Measurements from ENCODE around the gene NOSIP. TPM values are rescaled to one million over a fixed set of nuclear protein-coding genes. Genes with fewer than 3 reads are reported as not detected.

NOSIP gene
- total RNA-seq, 1 donor from 2014 or later = 28.4 TPM

DNA sequence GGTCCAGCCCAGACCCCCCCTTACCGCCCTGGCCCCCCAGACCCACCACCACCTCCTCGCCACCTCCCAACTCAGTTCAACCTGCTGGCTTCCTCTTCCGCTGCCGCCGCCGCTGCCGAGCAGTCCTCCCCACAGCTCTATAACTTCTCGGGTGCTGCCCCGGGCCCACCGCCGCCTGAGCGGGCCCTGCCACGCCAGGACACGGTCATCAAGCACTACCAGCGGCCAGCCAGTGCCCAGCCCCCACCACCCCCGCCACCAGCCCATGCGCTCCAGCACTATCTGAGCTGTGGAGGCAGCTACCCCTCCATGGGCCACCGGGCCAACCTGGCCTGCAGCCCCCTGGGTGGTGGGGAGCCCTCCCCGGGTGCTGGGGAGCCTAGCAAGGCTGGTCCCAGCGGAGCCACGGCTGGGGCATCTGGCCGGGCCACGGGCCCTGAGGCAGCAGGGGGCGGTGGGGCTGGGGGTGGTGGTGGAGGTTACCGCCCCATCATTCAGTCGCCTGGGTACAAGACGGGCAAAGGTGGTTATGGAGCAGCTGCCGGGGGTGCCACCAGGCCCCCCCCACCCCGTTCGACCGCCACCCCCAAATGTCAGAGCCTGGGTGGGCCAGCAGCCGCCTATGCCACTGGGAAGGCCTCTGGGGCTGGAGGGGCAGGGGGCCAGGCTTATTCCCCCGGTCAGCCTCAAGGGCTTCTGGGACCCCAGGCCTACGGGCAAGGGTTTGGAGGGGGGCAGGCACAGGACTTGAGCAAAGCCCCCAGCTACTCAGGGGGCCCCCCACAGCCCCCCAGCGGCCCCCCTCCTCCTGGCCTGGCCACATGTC is 14.8 kb upstream of the NOSIP start:
- no peak for DNase-seq

DNA sequence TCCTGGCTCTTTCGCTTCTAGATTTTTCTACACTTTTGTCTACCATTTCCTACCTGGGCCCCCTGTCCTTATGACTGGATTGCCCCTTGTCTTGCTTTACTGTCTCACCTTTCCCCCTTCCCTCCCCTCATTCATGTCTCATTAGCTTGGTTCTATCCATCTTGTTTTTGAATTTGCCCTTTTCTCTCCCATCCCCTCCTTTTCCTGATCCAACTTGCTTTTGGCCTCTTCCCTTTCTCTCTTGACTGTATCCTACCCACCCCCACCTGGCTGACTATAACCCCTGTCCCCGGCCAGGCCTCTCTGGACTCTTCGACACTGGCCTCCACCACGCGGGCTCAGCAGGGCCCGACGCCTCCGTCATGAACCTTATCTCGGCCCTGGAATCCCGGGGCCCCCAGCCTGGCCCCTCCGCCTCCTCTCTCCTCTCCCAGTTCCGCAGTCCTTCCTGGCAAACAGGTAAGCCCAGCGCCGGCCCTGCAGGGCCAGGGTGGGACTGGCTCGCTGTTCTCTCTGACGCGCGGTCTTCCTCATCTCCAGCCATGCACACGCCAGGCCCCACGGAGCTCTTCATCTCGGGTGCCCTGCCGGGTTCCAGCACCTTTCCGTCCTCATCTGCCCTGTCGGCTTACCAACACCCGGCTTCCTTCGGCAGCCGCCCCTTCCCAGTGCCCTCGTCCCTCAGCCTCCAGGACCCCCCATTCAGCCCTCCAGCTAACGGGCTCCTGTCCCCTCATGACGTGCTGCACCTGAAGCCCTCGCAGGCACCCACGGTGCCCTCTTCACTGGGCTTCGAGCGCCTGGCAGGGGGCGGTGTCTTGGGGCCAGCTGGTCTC is 14.0 kb upstream of the NOSIP start:
- DNase-seq = no peak

DNA sequence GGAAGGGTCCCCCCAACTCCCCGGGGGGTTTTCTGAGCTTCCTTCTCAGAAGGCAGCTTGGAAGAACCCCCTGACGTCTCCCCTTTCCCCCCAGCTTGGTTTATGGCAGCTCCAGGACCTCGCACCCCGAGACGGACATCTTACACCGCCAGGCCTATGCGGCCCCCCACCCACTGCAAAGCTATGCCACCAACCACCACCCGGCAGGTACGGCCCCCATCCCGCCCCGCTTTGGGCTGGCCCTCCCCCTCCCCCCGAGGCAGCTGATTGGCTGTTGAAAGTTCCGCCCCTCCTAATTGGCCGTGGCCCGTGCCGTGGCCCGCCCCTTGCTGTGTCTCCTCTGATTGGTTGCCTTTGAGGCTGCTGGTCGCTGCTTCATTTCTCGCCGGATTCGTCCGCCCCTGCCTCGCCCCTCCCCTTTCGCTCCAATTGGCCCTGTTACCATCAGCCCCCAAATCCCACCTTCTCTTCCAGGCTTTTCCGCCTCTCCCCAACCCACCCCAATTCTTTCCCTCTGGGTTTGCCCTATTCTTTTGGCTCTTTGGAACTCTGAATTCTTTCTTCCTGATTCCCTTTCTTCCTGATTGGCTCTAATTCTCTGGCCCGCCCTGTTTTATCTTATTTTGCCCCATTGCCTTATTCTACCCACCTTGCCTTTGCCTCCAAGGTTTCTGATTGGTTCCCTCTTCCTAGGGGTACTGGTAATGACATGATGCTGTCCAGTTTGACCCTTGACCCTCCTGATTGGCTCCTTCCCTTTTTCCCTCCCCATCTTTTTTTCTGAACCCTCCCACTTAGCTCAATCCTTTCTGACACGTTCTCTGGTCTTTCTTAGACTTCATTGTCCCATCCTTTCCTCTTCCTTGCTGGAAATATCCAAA is 13.1 kb upstream of the NOSIP start:
- DNase-seq = peak; percentile 86

DNA sequence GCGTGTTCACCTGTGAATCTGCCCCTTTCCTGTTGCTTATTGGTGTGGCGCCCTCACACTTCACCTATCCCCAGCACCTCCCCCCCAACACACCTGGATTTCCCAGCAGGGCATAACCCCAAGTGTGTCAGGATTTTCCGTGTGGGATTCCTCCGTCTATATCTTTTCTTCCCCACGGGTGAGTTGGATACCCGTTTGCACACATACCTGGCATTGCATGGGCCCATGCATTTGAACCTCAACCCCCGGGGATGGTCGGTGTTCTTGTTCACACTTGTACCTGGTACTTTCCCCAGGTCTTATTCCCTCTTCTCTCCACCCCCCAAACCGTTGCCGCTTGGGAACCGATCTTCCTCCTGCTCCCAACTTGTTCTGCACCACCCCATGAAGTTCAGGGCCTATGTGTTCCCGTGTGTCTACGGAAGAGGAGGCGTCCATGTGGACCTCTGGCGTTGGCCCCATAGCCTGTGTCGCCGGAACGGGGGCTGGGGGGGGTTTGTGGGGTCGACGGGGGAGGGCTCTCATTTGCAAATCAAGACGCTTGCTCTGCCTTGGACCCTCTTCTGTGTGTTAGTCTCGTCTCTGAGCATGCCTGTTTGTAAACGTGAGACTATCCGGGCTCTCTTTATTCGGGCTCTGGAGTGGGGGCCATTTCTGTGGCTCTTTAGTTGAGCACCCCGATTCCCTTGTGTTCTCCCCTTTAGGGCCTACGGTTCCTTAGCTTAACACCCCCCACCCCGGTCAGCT is 12.3 kb upstream of the NOSIP start:
- DNase-seq = no peak

DNA sequence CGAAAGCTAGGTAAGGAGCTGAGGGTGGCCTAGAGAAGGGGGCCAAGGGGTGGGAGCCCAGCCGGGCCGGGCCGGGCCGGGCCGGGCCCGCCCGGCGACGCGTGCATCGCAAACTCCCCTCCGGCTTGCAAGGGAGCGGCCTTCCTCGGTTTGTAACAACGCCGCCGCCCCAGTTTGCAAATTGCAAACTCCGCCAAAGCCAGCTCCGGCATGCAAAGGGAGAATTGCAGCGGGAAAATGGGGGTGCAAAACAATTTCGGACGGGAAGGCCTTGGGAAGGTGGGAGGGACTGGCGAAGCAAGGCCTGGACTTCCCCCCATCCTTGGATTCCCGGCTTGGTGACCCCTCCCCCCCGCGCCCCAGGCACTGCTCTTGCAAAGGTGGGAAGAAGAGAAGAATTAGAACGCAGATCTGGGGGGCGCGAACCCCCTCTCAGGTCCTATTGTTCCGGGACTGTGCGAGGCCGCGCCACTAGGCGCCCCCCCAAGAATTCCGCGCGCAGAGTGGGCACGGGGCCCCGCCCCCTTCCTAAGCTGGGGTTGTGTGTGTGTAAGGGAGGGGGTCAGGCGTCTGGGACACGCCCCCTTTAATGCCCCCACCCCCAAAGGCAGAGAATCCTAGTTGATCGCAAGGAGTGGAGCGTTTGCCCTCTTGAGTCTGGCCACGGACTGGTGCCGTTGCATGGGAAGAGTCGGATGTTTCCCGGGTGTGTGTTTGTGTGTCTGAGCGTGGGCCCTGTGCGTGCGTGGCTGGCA is 11.6 kb upstream of the NOSIP start:
- DNase-seq = peak; percentile 21

DNA sequence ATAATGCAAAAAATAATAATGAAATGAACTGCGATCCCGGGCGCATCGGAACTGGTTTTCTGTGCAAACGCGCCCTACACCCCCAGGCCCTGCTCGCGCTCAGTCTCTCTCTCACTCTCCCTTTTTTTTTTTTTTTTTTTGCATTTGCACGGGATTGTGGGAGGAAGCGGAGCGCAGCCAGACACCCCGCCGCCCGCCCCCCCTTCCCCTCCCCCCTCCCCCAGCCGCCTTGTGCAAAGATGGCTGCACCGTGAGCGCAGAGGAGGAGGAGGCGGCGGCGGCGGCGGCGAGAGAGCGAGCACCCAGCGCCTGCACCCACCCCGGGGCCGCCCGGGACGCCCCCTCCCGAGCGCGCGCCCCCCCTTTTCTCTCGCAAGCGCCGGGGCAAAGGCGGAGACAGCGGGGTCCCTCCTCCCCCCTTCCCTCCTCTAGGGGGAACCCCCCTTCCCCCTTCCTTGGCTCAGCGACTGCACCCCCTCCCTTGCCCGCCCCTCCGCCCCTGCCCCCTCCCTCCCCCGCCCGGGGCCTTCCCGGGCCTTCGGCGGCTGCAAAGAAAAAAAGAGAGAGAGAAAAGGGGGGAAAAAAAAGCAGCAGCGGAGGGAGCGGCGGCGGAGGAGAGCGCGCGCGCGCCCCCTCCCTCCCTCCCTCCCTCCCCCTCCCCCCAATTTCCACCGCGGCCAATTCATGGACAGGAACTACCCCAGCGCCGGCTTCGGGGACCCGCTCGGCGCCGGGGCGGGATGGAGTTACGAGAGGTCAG is 10.8 kb upstream of the NOSIP start, which contains the start of gene PRR12:
Gene PRR12, plus strand, starts transcription at position 212 of the 760 bp plus-strand sequence. Its CDS starts 473 bp downstream, at position 685.
- DNase-seq = peak; percentile 63

DNA sequence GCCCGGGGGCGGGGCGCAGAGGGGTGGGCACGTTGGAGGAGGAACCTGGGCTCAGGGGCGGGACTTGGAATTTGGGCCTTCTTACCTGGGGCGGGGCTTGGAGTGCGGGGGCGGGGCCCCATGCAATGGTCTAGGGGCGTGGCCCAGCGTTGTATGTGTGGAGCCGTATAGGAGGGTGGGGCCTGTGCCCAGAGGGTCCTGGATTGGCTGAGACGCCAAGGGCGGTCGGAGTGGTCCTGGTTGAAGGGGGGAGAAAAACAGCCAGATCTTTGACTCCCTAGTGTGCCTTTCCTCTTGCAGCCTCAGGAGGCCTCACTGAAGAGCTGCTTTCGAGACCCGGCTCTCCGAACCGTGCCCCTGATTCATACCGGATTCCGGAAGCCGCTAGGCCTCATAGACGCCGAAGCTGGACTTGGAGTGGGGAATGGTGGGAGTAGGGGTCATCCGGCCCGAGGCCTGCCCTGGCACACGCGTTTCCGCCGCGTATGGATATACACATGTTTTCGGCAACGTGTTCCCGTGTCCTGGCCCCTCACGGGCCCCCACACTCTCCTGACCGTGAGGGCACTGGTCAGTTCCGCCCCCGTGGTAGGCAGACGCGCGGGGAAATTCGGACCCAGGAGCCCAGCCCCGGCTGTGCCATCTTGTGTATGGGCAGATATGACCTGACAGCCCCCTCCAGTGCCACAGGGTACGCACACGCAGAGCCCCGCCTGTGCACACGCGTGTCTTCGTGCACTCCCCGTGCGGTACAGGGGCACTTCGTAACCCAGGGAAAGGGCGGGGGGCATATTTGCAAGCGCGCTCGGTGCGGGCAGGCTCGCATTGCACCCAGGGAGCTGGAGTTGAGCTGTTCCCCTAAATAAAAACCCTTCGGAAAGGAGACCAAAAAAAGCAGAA is 10.0 kb upstream of the NOSIP start:
- DNase-seq = peak; percentile 94

DNA sequence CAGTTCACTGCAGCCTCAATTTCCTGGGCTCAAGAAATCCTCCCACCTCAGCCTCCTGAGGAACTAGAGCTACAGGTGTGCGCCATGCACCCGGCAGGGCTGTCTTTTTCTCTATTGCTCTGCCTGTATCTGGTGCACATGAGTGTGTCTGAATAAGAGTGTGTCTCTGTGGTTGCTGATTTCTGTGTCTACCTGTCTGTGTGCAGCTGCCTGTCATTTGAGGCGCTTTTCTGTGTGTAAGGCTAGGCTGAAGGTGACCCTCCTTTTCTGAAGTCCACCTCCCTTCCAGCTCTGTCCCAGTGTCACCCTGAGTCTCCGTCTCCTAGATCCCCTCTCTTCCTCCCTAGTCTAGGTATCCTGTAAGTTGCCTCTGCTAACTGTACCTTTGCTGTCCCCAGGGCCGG is 9.1 kb upstream of the NOSIP start:
- no peak for DNase-seq

DNA sequence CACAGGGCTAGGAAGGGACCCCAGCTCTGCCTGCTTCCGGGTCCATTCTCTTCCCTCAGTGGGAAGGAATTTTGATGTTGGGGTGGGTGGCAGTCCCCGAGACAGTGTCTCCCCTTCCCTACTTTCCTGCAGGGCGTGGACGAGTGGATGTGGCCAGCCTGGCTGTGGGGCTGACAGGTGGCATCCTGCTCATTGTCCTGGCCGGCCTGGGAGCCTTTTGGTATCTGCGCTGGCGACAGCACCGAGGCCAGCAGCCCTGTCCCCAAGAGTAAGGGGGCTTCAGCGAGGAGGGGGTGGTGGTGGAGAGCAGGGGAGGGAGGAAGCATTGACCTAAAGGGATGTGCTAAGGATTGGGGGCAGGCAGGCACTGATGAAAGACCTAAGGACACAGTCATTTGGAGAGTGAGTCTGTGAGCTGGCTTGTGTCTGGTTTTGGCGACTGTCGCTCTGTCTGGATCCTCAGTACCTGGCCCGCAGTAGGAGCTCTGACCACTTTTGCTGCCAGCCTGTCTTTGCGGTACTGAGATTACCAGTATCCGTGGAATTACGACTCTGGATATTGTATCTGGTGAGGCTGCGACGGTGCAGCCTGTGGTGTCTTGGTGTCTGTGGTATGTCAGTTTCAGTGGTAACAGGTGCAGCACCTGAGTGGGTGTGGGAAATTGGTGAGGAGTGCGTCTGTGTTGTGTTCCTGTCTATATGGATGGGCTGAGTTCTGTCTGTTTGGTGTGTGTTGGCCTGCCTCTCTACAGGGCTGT is 8.2 kb upstream of the NOSIP start:
- DNase-seq = no peak

DNA sequence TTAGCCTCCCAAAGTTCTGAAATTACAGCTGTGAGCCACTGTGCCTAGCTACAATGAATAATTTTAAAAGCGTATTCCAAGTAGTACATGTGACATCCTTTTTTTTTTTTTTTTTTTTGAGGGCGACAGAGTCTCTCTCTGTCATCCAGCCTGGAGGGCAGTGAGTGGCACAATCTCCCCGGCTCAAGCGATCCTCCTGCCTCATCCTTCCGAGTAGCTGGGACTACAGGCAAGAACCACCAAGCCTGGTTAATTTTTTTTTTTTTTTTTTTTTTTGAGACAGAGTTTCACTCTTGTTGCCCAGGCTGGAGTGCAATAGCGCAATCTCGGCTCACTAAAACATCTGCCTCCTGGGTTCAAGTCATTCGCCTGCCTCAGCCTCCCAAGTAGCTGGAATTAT is 6.9 kb upstream of the NOSIP start:
- no peak for DNase-seq

DNA sequence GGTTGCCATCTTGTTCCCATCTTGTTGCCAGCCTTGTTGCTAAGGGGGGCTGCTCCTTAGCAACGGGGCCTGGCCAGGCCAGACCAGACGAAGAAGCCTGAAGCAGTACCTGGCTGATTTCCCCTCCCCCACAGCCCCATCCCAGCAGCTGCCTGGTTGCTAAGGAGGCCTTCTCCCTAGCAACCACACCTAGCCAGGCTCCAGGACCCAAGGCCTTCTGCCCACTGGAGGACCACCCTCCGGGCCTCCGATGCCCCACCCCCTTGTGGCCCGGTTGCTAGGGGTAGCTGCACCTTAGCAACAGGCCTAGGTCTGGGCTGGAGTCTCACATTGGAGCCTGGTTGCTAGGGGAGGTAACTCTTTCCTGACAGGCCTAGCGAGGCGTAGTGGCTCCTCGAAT is 4.7 kb upstream of the NOSIP start:
- DNase-seq = no peak

DNA sequence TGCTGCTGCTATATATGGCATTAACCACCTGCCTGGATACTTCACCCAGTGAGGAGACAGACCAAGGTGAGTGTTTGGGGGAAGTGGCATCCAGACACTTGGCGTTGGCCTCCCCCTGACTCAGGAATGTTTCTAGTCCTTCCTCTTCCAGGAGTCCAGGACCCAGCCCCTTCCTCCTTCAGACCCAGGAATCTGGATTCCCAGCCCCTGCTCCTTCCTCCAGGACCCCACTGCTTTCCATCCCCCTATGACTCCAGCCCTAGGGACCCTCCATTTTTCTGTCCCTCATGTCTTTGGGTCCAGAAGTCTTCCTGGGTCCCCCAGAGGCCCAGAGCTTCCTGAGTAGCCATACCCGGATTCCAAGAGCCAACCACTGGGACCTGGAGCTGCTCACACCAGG is 2.9 kb upstream of the NOSIP start:
- no peak for DNase-seq

DNA sequence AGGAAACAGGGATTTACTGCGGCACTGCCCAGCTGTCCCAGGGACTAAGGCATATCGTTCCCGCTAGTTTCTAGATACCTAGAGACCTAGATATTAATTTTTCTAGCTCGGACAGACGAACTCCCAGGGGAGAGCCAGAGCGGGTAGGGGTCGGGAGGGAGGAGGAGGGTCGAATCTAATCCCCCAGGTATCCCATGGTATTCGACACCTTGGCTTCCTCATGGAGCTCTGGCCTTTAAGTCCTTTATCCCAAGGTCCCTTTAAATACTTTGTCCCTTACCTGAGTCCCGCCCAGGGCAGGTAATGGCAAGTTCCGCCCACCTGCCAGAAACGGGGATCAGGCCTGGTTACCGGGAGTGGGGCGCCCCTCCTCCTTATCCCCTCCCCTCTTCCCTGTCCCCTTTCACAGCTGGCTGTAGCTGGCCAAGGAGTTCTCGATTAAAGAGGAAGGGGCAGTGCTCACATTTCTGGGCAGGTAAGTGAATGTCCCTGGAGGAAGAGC is 702 bp upstream of the NOSIP start, which contains the start of gene PRRG2:
Gene PRRG2, plus strand, starts transcription at position 310 of the 502 bp plus-strand sequence. CDS start 1,904 bp downstream, outside the sequence.
- no peak for DNase-seq

DNA sequence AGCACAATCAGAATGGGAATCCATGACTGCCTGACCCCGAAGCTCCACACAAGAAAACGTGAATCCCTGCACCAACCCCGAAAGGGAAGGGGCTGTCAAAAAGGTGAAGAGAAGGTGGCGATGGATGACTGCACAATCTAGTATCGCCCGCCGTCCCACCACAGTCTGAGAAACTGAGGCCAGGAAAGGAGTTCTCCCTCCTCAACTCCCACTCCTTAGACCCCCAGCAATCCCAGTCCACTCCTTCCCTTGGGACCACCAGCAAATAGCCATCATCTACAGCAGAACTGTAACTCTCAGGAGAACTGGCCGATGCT is 451 bp downstream of the NOSIP start:
- no peak for DNase-seq

DNA sequence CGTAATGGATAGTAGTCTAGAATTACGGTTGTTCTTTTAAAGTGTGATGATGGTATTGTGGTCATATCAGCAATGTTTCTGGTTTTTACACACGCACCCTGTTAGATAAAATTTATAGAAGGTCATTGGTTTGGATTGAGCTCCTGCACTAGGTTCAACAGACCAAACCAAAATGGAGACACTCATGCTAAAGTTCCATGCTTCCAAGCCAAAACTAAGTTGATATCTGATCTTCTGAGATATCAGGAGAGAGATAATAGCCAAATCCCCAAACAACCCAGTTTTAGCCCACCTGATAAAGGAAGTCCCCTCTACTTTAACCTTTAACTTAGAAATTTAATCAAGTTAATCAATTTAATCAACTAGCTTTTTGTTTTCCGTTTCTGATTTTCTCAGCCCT is 1.2 kb downstream of the NOSIP start:
- DNase-seq = no peak

DNA sequence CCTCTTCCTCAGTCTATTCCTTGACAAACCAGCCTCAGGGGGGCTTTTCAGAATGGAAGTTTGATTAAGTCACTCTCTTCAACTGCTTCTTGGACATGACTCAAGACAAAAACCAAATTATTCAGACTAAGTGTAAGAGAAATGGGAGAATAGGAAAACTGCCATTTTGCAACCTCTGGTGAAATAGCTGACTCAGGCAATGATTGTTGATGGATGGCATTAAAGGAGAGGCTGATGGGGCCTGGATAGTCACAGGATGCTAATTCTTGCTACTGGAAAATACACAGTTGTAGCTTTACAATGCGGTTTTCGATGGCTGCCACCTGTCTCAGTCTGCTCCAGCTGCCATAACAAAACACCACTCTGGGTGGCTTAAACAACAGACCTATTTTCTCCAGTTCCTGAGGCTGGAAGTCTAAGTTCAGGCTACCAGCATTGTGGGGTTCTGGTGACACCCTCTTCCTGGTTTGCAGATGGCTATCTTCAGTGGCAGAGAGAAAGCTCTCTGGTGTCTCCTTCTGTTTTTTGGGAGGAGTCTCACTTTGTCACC is 6.1 kb downstream of the NOSIP start:
- DNase-seq = no peak

DNA sequence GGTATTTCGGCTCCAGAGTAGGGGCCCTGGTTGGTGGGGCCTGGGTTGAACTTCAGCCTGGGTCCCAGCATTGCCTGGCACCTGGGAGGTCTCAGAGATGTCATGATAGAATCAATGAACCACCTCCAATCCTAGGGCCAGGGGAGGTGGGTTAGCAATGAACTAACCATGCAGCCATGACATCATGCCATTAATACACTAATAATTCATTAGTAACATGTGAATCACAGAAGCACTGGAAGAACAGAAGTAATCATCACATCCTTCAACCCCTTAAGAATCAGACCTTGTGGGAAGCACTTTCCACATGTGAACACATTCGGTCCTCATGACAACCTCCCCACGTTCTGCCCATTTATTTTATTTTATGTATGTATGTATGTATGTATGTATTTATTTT is 6.9 kb downstream of the NOSIP start:
- DNase-seq = no peak

DNA sequence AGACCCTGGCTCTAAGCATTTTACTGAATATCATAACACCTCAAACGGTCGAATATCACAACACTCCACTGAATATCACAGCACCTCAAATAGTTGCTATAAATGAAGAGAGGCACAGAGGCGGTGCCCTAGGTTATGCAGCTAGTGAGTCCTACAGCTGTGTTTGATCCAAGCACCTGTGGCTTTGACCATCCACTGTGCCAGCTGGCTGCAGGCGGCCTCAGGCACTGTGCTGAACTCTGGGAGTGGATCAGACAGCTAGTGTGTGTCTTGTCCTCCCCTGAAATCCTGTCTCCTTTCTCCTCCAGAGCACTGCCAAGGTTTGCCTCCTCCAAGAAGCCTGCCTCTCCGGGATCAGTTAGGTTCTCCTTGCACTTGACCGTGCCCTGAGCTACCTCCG is 7.3 kb downstream of the NOSIP start:
- no peak for DNase-seq

All from skin of body (tissue), 2 donors.